Left cardiac atrium (tissue), 4 donors: ENCODE results near the gene CDH13. TPM values are rescaled to one million over a fixed set of nuclear protein-coding genes. Genes with fewer than 3 reads are reported as not detected.

ENCODE experiments used
- ATAC-seq, 2 donors: fragments of 200-7000 bp; cut with Tn5 transposase; one replicate each; pipeline ENCODE4 v1.9.1; 2020; ENCODE audit warnings: mild to moderate bottlenecking in 2 of 2, moderate library complexity in 2 of 2
- DNase-seq: peaks from one replicate; pipeline ENCODE4 v3.0.0-alpha.2; 2020
- intact Hi-C, 2 donors: fragments of 100-400 bp; cut with DNase I; formaldehyde crosslinking; loops; one replicate each; pipeline versions ENCODE4 v1.14.1 to v1.15.1; 2022 to 2023
- total RNA-seq, 2 donors: library from RNA; stranded (reverse); fragmentation: NEBNext Ultra II Directional; extraction: Animal tissue kit (Norgen Biotek cat#: 25700); gene quantifications; one replicate each; pipeline ENCODE4 v1.2.1, GENCODE V29; 2021
- donor health status: DM: no; HTN: yes; CAD: no.
- donor health status: DM: no; HTN: yes; CAD: no; lungs with severe emphysema.
- donor health status: DM: yes; HTN: yes; CAD: no.
- donor health status: Dilated cardiomyopathy.

Gene CDH13
- total RNA-seq, 2 donors from 2014 or later: 68.6 to 100 TPM

GRCh38 chr16:83248735-83249463, 622.1 kb downstream of the CDH13 start:
- intact Hi-C loops: no loop called here
- ATAC-seq (peak; percentile 89 to 93), DNase-seq (no peak)

- ATAC-seq: no peak
- no peak for DNase-seq
- intact Hi-C loops: no loop called here
These were observed 626.8 kb downstream of the CDH13 start for GRCh38 chr16:83253521-83253920.

GRCh38 chr16:83258366-83258928, 631.7 kb downstream of the CDH13 start:
- intact Hi-C loops: no loop called here
- DNase-seq (no peak), ATAC-seq (peak; percentile 78 to 84)

- intact Hi-C loops: no loop called here
- DNase-seq (no peak), ATAC-seq (no peak)
These were observed 640.2 kb downstream of the CDH13 start for GRCh38 chr16:83266848-83267553.

GRCh38 chr16:83268169-83268568, 641.4 kb downstream of the CDH13 start:
- intact Hi-C loops: no loop called here
- DNase-seq (no peak), ATAC-seq (no peak)

DNA sequence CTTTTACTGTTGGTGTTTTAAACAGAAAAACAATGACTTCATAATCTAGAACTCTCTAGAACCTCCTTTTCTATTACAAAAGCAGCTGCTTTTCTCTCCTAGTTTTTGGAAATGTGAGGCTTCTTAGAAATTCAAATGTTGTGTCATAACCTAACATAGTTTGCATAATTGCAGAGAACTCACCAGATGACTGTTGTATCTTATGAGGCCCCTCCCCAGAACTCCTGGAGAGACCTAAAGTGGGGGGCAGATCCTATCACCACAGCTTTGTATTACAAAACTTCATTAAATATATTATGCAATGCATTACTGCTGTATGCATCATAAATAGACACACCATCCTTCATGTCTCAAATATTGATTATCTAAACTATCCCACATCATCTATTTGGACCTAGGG, 642.3 kb downstream of the CDH13 start:
- intact Hi-C loops: no loop called here
- ATAC-seq: no peak
- no peak for DNase-seq

DNA sequence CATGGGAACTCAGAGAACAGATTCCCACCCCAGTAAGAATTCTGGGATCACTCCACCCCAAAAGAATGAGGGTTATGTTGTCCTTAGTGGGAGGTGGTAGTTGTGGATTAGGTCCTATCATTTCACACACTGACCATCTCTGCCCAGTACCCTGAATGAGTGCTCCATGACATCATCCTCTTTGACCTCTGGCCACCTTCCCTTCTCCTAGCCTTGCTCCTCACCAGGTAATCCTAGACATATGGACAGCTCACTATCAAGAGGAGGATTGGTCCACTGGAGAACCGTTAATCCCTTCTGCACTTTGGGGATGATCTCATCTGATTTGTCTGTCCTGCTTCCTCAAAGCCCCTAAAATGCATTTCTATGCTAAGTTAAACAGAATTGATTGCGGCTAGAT, 642.8 kb downstream of the CDH13 start:
- no peak for DNase-seq
- intact Hi-C loops: no loop called here
- no peak for ATAC-seq

DNA sequence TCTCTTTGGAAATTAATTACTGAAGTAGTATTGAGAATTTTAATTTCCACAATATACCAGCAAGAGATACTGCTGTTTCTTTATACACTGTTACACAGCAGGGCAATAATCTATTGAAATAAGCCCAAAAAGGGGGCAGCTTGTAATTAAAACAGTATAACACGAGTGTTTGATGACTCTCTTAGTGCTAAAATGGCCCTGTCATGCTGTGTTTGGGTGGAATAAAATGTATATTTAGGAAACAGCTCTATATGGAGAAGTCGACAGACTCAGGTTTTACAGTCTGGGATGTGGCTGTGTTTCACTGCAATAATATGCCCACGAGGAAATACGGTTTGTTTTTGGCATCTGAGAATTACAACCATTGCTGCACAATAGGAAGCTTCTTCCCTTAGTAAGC, 643.3 kb downstream of the CDH13 start:
- ATAC-seq (no peak), DNase-seq (no peak)
- intact Hi-C loops: no loop called here

GRCh38 chr16:83270640-83271039, 643.9 kb downstream of the CDH13 start:
- DNase-seq (no peak), ATAC-seq (no peak)
- intact Hi-C loops: no loop called here

DNA sequence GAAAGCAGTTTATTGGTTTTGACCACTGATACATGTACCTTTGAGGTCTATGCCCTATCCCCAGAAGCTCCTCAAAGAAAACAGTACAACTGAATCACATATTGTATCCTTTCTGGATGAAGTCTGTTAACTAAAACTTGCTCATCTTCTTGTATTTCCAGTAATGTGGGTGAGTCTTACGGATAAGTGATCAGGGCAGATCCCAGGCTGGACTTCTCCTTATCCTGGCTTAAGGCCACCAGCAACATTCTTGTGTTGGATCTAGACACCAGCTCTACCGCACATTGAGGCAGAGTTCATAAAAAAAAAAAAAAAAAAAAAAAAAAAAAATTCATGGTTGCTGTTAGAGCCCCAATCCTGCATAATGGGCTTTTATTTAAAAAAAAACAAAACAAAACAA, 644.4 kb downstream of the CDH13 start:
- intact Hi-C loops: no loop called here
- ATAC-seq (no peak), DNase-seq (no peak)

DNA sequence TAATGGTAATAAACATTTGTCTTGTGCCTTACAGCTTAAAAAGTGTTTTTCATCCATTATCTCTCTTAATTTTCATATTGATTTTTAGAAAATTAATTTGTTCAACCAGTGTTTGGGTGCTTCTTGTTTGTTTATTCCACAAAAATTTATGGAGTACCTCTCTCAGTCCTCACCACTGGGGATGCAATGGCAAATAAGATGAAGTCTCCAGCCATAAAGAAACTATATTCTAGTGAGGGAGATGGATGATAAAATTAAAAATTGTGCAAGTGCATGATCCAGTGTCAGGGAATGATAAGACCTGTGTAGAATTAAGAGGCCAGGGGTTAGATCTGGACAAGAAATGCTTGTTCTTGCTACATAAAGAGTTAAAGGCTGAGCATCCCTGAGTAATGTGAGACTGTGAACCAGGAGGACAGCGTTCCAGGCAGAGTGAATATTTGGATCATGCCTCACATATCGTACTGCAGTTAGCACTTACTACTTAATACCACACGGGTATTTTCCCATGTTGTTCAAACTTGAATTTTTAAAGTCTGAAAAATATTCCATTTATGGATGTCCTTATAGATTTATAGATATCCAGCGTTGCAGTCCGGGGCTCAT, 645.3 kb downstream of the CDH13 start:
- DNase-seq: no peak
- intact Hi-C loops: no loop called here
- no peak for ATAC-seq

DNA sequence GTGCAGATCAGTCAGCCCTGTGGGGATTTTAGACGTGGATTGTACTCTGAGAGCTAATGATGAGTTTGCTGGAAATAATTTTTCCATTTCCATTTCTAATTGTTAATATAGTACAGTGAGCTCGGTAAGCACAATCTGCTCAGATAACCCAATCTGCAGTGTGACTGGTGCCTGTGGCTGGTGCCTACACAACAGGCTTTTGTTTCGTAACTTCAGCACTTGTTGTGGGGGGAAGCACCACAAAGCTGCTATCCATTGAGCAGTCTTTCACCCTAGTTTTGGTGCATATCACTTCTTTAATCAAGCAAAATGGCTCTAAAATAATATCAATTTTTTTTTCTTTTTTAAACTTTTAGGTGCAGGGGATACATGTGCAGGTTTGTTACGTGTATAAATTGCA, 646.1 kb downstream of the CDH13 start:
- DNase-seq (no peak), ATAC-seq (no peak)
- intact Hi-C loops: no loop called here

DNA sequence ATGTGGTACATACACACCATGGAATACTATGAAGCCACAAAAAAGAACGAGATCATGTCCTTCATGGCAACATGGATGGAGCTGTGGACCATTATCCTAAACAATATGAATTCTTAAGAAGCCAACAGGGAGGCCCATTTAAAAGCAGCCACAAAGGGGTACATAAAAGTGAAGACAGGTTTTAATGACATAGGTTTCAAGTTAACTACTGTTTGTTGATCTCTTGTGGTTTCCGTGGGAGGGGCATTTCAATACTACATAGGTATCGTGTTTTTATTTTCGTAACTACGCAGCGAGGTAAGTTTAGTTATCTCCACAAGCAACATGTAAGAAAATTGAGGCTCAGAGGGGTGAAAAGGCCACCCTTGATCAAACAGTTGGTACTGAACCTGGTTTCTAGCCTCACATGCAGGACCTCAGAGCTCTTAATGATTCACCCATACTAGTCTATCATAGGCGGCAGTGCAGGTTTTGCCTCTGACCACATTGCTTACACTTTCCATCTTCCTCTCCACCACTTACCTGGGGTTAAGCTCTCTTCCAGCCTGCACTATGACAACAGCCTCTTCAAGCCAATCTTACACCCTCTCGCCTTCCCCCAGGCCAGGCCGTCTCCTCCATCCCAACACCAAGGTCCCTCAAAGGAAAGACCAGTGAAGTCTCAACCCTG, 646.9 kb downstream of the CDH13 start:
- intact Hi-C loops: no loop called here
- DNase-seq: no peak
- ATAC-seq: no peak

GRCh38 chr16:83279251-83279650, 652.5 kb downstream of the CDH13 start:
- ATAC-seq: no peak
- intact Hi-C loops: no loop called here
- DNase-seq: no peak

DNA sequence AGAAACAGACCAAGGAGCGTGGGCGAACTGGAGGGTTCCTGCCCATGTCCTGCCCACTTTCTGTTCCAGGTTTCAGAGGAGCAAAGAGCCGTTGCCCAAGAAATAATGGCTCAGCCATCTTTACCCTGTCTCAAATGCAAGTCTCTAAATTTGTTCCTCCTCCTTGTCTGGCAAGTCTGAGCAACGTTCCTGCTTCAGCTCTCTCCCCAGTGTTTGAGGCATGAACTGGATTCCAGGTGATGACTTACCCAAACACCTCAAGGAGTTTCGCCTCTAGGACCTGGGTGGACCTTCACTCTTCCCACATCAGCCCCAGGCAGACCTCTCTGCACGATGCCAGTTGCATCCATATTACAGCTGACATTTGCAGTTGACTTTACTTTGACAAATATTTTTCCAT, 659.2 kb downstream of the CDH13 start:
- intact Hi-C loops: no loop called here
- ATAC-seq (no peak), DNase-seq (no peak)

DNA sequence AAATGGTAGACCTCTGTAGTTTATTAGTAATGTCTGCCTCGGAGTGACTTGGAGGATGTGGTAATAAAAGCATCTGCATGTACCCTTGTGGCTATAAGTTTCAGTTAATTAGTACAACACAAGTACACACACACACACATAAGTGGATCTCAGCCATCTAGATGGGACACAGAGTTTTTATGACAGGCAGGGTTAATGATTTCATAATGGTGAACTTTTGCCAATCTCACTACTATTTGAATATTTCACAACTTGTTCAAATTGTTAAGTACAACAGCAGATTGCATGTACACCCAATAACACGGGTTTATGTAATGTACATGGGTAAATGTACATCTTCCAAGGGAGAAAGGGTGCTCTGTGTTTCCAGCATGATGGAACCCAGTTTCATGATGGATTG, 669.7 kb downstream of the CDH13 start:
- DNase-seq (no peak), ATAC-seq (no peak)
- intact Hi-C loops: no loop called here

- intact Hi-C loops: no loop called here
- no peak for ATAC-seq
These were observed 671.8 kb downstream of the CDH13 start for GRCh38 chr16:83298541-83298940.

DNA sequence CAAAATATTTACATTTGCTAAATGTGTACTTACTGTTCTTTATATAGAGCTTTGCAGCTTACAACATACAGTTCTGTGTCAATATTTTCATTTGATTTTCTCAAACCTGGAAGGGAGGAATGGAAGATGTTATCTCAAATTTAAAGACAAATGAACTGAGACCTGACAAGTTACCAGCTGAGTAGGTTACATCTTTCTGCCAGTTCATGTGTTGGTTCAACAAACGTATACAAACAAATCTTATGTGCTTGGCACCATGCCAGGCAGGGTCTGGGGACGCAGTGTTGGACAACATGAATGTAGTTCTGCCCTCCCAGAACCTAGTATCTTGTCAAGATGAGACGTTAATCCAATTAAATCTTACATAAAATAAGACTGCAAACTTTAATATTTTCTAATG, 673.6 kb downstream of the CDH13 start:
- no peak for DNase-seq
- intact Hi-C loops: no loop called here
- no peak for ATAC-seq

More at GRCh38 chr16:83298541-83298940, 671.8 kb downstream of the CDH13 start:
- no peak for DNase-seq

DNA sequence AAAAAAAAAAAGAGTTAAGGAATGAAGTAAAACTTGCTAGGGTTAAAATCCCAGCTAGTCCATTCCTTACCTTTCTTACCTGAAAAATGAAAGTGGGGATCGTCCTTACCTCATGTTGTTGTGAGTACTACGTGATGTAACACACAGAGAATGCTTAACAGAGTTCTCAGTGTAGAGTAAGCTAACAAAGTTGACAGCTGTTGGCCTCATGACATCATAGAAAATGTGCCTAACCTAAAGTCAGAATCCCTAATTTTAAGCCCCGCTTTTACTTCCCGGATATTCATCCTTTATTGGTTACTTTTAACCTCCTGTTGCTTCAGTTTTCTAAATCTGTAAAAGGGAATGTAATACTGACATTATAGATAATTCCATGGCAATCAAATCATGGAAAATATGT, 675.2 kb downstream of the CDH13 start:
- intact Hi-C loops: no loop called here
- ATAC-seq (no peak), DNase-seq (no peak)

- intact Hi-C loops: no loop called here
- ATAC-seq (no peak), DNase-seq (no peak)
These were observed 676.1 kb downstream of the CDH13 start for GRCh38 chr16:83302853-83303252.
